Stimulated activated CD8-positive, alpha-beta memory T cell treated with anti-CD3 and anti-CD28 coated beads, Interleukin-7, amount 100 ng/mL, for 48 hours (primary cell): ENCODE data around the gene DOLK.
"Not testable (repeated sequence)": the region's sequence is repeated elsewhere in the genome, so short reads cannot be mapped to it uniquely, and the experiment has no call there.

ENCODE experiments used
- DNase-seq, 2 donors: peaks; one replicate each; pipeline ENCODE4 v3.0.0-alpha.2; 2020; ENCODE audit warnings: low read depth in 1 of 2; ENCODE audit errors: extremely low read depth in 1 of 2

Gene DOLK

DNA sequence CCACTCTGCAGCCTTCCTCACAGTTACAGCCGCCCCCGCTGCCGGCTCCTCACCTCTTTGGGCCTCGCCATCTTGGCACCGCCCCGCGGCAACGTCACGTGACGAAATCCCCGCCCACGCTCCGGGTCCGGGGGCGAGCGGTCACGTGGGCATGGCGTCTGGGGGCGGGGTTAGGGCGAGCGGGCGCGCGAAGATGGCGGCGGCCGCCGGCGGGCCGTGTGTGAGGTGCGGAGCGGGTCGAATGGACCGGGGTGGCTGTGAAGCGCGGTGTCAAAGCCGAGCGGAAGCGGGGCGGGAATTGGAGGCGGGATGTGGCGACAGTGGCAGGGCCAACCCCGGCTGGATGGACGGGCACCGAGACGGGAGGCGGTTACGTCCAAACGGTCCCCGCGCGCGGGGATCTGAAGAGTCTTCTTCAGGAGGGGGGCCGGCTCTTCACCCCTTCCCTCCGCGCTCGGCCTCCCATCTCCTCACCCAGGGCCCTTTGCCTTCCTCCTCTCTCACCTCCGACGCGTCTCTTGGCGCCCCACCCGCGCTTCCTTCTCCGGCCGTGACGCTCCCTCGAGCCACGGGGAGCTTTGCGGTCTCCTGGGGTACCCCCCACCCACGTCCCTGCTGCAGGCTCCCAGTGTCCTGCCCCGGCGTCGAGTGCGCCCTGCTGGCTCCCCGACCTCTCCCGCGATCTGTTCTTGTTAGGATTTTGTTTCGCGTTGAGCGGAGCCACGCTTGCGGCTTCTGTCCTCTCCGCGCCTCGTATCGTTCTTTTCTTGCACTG, at the start of gene DOLK, which contains the start of gene NUP188:
DOLK (minus strand) TSS at position 77 of the 775 bp plus-strand sequence. CDS start 300 bp downstream, outside the sequence.
NUP188 (plus strand) TSS at position 173 of the 775 bp plus-strand sequence; CDS start at position 194, 21 bp downstream.
- DNase-seq, result peak; percentile 93 to 97

DNA sequence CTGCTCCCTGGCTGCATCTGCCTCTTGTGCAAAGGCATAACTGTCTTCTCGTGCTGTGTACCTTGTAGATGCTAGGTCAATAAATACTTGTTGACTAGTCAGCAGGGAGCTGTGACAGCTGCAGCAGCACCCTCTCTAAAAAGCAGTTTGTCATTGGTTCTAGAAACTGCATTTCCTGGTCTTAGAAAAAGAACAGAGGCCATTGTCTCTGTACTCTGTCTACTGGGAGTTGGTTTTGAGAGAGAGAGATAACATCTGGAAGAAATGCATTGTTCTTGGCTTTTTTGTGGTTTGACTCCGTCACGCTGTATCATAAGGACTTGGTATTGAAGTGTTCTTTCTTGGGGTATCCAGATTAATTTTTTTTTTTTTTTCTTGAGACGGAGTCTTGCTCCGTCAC, 48.4 kb upstream of the DOLK start:
- DNase-seq, result no peak

DNA sequence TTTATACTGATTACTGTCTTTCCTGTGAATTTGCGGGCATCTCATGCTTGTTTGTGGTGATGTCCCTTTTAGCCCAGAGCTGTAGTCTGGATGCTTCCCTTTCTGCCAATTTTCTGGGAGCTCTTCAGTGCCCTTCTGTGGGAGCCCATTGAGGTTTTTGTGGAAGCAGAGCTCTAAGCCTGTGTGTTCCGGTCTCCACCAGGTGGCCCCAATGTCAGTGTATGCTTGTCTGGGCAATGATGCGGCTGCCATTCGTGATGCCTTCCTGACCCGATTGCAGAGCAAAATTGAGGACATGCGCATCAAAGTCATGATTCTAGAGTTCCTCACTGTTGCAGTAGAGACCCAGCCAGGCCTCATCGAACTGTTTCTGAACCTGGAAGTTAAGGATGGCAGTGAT, 45.6 kb upstream of the DOLK start:
- no peak for DNase-seq

DNA sequence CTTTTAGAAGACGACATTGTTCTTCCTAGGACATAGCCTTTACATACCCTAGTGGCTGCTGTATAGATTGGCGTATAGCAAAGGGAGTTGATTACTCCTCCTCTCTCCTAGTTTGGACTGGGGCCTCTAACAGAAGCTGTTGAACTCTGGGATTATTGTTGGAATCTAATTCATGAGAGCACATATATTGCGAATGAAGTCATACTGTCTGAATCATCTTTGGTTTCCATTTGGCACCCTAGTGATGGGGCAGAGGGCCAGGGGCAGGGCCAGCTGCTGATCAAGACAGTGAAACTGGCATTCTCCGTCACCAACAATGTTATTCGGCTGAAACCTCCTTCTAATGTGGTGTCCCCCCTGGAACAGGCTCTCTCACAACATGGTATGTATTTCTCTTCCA, 40.4 kb upstream of the DOLK start:
- DNase-seq, result no peak

DNA sequence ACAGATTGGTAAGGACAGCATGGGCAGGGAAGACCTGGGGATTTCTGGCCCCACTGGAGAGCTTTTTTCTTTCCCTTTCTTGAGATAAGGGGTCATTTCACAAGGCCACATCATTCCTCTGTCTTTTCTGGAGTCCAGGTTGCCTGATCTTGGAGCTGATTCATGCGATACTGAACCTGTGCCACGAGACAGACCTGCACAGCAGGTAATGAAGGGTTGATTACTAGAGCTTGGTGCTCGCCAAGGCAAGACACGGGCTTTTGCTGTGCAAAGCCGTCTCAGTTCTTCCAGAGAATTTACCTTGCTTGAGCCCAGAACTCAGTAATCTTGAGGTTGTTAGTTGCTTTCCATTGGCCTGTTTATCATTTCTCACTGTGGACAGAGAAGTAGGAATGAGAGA, 39.3 kb upstream of the DOLK start:
- no peak for DNase-seq

DNA sequence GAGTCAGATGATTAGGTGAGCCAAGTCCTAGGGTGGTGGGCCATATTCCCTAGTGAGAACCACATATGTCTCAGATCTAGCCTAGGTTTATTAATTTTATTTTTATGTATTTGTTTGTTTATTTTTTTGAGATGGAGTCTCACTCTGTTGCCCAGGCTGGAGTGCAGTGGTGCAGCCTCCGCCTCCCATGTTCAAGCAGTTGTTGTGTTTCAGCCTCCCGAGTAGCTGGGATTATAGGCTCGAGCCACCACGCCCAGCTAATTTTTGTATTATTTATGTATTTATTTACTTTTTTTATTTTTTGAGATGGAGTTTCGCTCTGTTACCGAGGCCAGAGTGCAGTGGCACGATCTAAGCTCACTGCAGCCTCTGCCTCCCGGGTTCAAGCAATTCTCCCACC, 36.1 kb upstream of the DOLK start:
- no peak for DNase-seq

DNA sequence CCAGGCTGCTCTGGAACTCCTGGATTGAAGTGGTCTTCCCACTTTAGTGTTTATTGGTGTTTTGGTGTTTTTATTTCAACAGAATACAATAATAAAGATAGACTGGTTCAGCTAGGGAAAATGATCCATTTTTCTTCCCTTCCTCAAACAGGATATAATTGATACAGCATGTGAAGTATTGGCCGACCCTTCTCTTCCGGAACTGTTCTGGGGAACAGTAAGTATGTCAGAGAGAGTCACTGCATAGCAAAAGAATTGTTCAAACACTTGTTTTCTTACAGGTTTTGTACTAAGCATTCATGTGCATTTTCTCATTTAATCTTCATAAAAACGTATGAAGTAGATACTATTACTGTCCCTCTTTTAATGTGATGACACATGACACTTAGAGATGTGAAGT, 31.7 kb upstream of the DOLK start:
- DNase-seq, result no peak

DNA sequence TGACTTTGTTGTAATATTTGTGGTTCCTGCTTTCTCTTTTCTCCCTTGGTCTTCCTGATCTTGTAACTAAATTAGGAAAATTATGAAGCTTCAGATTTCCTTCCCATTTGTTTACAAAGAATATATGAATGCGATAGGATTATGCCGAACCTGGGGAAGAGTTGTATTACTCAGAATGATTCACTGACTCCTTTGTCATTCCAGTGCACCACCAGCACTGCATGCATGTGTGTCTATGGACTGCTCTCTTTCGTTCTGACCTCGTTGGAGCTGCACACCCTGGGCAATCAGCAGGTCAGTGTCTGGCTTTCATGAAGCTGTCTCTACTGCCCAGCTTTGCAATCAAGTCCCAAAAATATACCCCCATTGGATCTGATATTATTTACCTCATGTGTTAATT, 25.6 kb upstream of the DOLK start:
- no peak for DNase-seq

DNA sequence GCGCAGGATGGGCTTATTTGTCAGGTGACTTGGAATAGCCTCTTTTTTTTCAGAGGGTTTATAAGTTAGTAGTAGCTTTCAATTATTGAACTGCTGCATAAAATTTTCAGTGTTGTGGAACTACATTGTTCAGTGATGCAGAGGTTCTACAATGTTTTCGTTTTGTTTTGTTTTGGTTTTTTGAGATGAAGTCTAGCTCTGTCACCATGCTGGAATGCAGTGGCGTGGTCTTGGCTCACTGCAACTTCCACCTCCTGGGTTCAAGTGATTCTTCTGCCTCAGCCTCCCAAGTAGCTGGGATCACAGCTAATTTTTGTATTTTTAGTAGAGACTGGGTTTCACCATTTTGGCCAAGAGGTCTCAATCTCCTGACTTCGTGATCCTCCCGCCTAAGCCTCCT, 22.1 kb upstream of the DOLK start:
- DNase-seq, result no peak

DNA sequence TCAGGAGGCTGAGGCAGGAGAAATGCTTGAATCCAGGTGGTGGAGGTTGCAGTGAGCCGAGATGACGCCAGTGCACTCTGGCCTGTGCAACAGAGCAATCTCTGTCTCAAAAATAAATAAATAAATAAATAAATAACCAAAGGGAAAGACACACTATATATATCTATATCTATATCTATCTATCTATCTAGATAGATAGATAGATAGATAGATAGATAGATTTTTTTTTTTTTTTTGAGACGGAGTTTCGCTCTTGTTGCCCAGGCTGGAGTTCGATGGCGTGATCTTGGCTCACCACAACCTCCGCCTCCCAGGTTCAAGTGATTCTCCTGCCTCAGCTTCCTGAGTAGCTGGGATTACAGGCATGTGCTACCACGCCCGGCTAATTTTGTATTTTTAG, 14.0 kb upstream of the DOLK start:
- DNase-seq, result not testable (repeated sequence)

DNA sequence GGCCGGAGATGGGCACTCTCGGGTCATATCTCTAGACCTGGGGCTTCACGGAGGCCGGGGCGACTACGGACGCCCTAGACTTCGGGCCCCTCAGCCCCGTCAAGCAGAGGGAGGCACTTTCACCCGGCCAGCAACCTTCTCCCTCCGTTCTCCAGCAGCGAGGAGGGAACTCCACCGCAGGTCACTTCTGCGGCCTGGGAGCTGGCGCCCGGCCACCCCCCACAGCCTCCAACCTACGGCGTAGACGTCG, 201 bp downstream of the DOLK start:
- DNase-seq, result no peak

DNA sequence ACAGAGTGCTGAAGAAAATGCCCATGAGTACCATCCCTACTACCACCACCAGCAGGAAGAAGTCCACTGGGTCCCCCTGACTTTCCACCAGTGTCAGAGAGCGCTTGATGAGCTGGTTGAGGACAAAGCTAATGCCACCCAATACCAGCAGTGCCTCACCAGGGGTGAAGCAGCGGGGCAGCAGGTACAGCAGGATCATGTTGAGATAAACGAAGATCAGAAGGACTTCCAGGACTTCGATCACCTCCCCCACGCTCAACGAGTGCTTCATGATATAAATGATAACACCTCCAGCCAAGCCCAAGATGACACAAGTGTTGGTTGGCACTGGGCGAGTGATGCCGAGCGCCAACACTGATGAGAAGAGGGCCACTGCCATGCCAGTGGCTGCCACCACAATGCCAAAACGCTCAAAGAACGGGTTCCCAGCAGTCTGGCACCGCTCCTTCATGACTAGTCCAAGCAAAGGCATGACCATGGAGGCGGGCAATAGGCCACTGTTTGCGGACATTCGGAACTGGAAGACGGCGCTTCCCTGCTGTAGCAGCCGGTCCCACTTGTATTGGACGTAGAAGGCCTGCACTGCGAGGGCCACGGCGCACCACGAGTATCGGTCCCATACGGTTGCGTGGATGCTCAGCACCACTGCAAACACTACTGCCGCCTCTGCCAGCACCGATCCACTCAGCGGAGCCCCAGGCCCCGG, 679 bp downstream of the DOLK start:
- DNase-seq, result no peak

DNA sequence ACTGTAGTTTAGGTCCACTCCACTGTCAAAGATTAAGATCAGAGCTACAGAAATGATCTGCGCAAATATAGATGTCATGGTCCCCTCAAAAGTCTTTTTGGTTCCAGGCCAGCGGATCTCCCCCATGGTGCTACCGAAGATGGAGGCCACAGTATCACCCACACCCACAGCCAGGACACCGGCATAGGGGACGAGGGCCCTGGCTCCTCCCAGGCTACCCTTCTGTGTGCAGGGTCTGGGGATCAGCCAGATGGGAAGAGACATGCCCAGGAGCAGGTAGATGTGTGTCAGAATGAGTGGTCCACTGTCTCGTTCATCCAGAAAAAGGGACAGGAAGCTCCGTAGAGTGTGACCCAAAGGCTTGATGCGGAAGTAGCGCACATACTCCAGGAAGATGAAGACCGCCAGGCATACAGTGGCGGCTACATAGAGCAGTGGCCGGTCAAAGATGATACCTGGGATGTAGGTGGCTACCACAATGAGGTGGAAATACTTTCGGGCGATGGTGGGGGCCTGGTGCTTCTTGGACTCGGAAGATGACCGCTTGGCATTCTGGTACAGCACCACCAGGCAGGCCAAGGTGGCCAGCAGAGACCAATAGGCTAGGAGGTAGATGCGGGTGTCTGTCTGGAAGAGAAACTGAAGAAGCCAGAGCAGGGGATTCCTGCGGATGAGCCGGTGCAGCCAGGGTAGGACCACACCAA, 1.5 kb downstream of the DOLK start:
- no peak for DNase-seq

DNA sequence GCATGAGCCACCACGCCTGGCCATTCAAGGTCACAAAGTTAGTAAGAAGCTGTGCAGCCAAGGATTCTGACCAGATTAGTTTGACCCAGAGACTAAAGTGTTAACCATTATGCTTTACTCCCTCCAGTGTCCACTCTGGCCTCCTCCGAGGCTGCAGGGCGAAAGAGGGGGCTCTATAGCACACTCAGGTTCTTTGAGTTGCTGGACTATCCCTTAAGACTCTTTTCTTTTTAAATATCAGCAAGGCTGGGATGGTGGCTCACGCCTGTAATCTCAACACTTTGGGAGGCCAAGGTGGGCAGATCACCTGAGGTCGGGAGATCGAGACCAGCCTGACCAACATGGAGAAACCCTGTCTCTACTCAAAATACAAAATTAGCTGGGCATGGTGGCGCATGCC, 2.4 kb downstream of the DOLK start:
- not testable (repeated sequence) for DNase-seq

DNA sequence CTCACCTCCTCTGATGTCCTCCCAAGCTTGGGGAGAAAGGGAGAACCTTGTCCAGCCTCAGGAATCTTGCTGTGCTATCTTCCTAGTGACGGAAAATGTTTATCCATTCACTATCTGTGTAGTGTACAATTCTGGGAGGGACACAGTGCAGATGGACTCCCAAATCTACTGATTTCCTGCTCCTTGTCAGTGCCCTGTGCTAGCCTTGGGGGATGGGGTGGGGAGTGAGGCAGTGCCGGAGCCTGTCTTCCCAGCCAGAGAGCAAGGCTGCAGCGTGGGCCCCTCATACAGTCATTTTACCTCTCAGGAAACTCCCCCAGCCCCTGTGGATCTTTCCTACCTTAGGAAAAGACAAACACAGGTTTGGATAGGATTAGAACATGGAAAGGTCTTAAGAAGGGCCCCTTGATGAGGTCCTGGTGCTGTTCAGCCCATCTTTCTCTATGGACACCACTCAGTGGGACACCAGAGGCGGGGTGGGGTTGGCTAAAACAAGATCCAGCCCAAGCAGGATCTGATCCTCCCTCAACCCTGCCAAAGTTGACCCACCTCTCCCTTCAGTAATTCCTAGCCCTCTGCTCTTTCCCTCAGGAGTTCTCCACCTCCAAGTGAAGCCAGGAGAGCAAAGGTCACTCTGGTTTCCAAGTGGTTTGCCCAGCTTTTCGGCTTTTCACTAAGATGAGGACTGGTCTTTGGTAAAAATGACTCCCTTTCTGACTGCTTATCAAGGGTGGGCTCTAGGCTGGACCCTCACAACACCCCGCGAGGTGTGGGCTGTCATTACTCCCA, 3.4 kb downstream of the DOLK start:
- no peak for DNase-seq

DNA sequence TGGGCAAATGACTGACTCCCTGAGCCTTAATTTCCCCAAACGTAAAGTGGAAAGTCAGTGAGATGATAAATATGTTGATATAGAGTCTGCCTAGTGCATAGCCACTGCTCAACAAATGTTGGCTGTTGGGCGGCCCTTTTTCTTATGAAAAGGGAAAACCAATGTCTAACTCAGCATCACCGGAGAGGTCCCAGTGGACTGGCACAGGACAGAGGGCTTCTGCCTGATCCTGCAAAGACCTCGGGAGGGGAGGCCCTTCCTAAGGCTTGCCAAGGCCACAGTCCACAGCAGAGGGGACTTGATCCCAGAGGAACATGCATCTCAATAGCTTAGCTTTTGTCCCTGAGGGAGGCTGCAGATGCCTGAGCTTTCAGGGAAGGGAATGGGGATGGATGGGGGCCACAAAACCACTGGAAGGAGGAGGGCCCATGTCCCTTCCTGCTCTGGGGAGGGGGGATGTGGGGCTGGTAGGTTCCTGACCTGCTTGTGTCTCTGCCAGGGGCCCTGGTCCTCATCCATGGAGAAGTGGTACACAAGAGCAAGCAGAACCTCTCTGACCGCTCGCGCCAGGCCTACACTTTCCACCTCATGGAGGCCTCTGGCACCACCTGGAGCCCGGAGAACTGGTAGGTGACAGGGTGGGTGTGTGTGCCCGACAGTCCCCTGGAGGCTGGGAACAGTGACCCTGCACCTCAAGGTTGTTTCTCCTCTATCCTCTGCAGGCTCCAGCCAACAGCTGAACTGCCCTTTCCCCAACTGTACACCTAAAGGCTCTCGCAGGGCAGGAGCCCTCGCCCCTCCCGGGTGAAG, 6.3 kb downstream of the DOLK start:
- no peak for DNase-seq

DNA sequence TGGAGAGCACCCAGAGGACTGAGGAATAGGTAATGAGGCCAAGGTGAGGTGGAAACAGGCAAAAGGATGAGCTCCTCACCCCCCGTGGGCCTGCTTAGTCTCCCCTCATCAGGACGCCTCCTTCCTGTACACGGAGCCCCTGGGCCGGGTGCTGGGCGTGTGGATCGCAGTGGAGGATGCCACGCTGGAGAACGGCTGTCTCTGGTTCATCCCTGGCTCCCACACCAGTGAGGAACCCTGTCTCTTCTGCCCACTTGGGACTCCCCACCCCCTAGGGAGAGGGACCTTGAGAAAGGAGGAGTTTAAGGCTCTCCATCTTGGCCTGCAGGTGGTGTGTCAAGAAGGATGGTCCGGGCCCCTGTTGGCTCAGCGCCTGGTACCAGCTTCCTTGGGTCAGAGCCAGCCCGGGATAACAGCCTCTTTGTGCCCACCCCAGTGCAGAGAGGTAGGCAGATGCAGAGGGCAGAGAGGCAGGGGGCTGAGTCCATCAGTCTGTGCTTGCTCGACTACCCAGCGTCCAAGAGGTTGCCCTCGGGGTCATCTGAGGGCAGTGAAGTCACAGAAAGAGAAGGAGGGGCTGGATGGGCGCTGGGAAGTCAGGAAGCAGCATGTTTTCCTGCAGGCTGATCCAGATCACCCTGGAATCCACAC, 7.0 kb downstream of the DOLK start:
- no peak for DNase-seq

DNA sequence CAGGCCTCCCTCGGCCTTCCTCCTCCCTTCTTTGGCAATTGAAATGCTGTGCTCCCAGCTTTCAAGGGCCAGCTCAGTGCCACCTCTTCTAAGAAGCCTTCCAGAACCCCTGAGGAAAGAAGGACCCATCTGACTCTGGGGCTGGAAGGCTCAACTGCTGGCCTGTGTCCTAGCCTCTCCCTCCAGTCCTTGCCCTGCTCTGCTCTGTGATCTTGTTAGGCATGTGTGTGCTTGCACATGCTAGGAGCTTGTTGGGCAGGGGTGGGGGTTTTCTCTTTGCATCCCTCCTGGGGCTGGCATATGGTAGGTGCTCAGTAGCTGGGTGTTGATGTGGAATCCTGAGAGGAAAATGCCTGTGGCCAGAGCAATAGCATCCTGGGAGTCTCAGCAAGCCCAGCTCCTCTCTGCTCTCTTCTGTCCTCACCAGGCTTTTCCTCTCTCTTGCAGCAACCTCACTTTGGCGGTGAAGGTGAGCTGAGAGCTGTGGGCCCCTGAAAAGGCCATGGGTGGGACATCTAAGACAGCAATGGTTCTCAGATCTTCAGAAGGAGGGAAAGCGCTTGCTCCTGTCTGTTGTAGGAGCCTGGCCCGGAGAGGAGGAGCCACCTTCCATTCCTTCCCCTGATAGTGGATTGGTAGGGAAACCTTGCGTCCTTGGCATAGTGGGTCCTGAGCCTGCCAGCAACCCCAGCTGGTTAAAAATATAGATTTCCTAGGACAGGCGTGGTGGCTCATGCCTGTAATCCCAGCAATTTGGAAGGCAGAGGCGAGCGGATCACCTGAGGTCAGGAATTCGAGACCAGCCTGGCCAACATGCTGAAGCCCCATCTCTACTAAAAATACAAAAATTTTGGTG, 9.9 kb downstream of the DOLK start:
- no peak for DNase-seq
